H9 (cell line): ENCODE results near the gene LHPP. TPM values are rescaled to one million over a fixed set of nuclear protein-coding genes. Genes with fewer than 3 reads are reported as not detected.

Experiments used
- DNase-seq: peaks from one replicate; pipeline ENCODE4 v3.0.0-alpha.2; 2017
- H2AFZ ChIP-seq: one replicate; pipeline ENCODE4 v1.6.1; 2013; ENCODE audit warnings: mild to moderate bottlenecking, low read length, control low read depth, moderate library complexity
- H2AK5ac ChIP-seq: 2 replicates; pipeline ENCODE4 v1.6.1; 2013; ENCODE audit warnings: low read length, control low read depth, mixed read lengths; ENCODE audit not compliant: insufficient read length
- H2BK120ac ChIP-seq: one replicate; pipeline ENCODE4 v1.6.1; 2013; ENCODE audit warnings: low read depth, mild to moderate bottlenecking, low read length, control low read depth, inconsistent platforms; ENCODE audit not compliant: poor library complexity, severe bottlenecking
- H2BK12ac ChIP-seq: 2 replicates; pipeline ENCODE4 v1.6.1; 2013; ENCODE audit warnings: low read length, control low read depth, mixed read lengths, low read depth; ENCODE audit not compliant: insufficient read length
- H2BK15ac ChIP-seq: 2 replicates; pipeline ENCODE4 v1.6.1; 2013; ENCODE audit warnings: low read depth, low read length, control low read depth
- H2BK20ac ChIP-seq: one replicate; pipeline ENCODE4 v1.6.1; 2013; ENCODE audit warnings: low read depth, mild to moderate bottlenecking, low read length, control low read depth, inconsistent platforms; ENCODE audit not compliant: poor library complexity, severe bottlenecking
- H2BK5ac ChIP-seq: 2 replicates; pipeline ENCODE4 v1.6.1; 2013; ENCODE audit warnings: low read length, control low read depth, mixed read lengths; ENCODE audit not compliant: insufficient read length
- H3K14ac ChIP-seq: 2 replicates; pipeline ENCODE4 v1.6.1; 2013; ENCODE audit warnings: low read length, control low read depth; ENCODE audit not compliant: insufficient read depth
- H3K18ac ChIP-seq: 2 replicates; pipeline ENCODE4 v1.6.1; 2013; ENCODE audit warnings: low read depth, mild to moderate bottlenecking, mixed read lengths, low read length, control low read depth; ENCODE audit not compliant: insufficient read length
- H3K23ac ChIP-seq: 2 replicates; pipeline ENCODE4 v1.6.1; 2013; ENCODE audit warnings: low read length, control low read depth, mixed read lengths, low read depth; ENCODE audit not compliant: insufficient read length
- H3K23me2 ChIP-seq: 2 replicates; pipeline ENCODE4 v1.6.1; 2013; ENCODE audit warnings: low read depth, mild to moderate bottlenecking, mixed read lengths, low read length, control low read depth; ENCODE audit not compliant: insufficient read length, poor library complexity, severe bottlenecking
- H3K27ac ChIP-seq: 2 replicates; pipeline ENCODE4 v1.5.1; 2013; ENCODE audit warnings: low read length, control low read depth, mixed read lengths, low read depth; ENCODE audit not compliant: insufficient read length
- H3K27me3 ChIP-seq: 2 replicates; pipeline ENCODE4 v1.6.1; 2013; ENCODE audit warnings: low read length, control low read depth, inconsistent platforms; ENCODE audit not compliant: insufficient read depth
- H3K4ac ChIP-seq: 2 replicates; pipeline ENCODE4 v1.6.1; 2013; ENCODE audit warnings: low read depth, mild to moderate bottlenecking, control low read depth, inconsistent platforms, low read length, moderate library complexity
- H3K4me1 ChIP-seq: 2 replicates; pipeline ENCODE4 v1.6.1; 2013; ENCODE audit warnings: low read length, control low read depth, inconsistent platforms; ENCODE audit not compliant: insufficient read depth
- H3K4me2 ChIP-seq: 2 replicates; pipeline ENCODE4 v1.6.1; 2013; ENCODE audit warnings: low read length, control low read depth, mixed read lengths; ENCODE audit not compliant: insufficient read length, insufficient read depth
- H3K56ac ChIP-seq: 2 replicates; pipeline ENCODE4 v1.6.1; 2013; ENCODE audit warnings: low read depth, mild to moderate bottlenecking, mixed read lengths, low read length, control low read depth; ENCODE audit not compliant: insufficient read length
- H3K79me1 ChIP-seq: 2 replicates; pipeline ENCODE4 v1.6.1; 2013; ENCODE audit warnings: low read depth, mild to moderate bottlenecking, moderate library complexity, low read length, control low read depth, inconsistent platforms; ENCODE audit not compliant: insufficient read depth, poor library complexity, severe bottlenecking
- H3K79me2 ChIP-seq: 2 replicates; pipeline ENCODE4 v1.6.1; 2013; ENCODE audit warnings: low read length, control low read depth, inconsistent platforms; ENCODE audit not compliant: insufficient read depth
- H3K9ac ChIP-seq: 2 replicates; pipeline ENCODE4 v1.6.1; 2013; ENCODE audit warnings: low read length, control low read depth, mixed read lengths; ENCODE audit not compliant: insufficient read length; ENCODE audit errors: extremely low read depth
- H3K9me3 ChIP-seq: one replicate; pipeline ENCODE4 v1.6.1; 2013; ENCODE audit warnings: low read depth, low read length, inconsistent platforms; ENCODE audit not compliant: control insufficient read depth
- H3T11ph ChIP-seq: one replicate; pipeline ENCODE4 v1.6.1; 2013; ENCODE audit warnings: mild to moderate bottlenecking, low read length, control low read depth, inconsistent platforms
- H4K20me1 ChIP-seq: one replicate; pipeline ENCODE4 v1.6.1; 2013; ENCODE audit not compliant: control insufficient read depth, insufficient read length, insufficient read depth
- H4K5ac ChIP-seq: 2 replicates; pipeline ENCODE4 v1.6.1; 2013; ENCODE audit warnings: low read depth, mild to moderate bottlenecking, mixed read lengths, low read length, control low read depth; ENCODE audit not compliant: insufficient read length
- H4K8ac ChIP-seq: replicated peaks from 2 replicates; pipeline ENCODE4 v1.6.1; 2013; ENCODE audit warnings: low read length, control low read depth, mixed read lengths, low read depth; ENCODE audit not compliant: insufficient read length
- H4K91ac ChIP-seq: 2 replicates; pipeline ENCODE4 v1.6.1; 2013; ENCODE audit warnings: low read depth, mild to moderate bottlenecking, moderate library complexity, mixed read lengths, low read length, control low read depth; ENCODE audit not compliant: insufficient read length
- H3K27ac Mint-ChIP-seq, 3 experiments: 2 replicates in 2 of 3; 3 replicates in 1 of 3; pipeline ENCODE4 v1.8.0; 2020 to 2021; ENCODE audit warnings: mixed read lengths in 3 of 3, mild to moderate bottlenecking in 1 of 3, moderate library complexity in 1 of 3
- H3K27me3 Mint-ChIP-seq: 2 replicates; pipeline ENCODE4 v1.8.0; 2021; ENCODE audit warnings: low read depth, mild to moderate bottlenecking, moderate library complexity, mixed read lengths
- H3K36me3 Mint-ChIP-seq, 3 experiments: 2 replicates in 2 of 3; 3 replicates in 1 of 3; pipeline ENCODE4 v1.8.0; 2020 to 2021; ENCODE audit warnings: low read depth in 3 of 3, mixed read lengths in 3 of 3; ENCODE audit not compliant: insufficient read depth in 1 of 3
- H3K4me1 Mint-ChIP-seq, 2 experiments: 2 replicates each; pipeline ENCODE4 v1.8.0; 2020; ENCODE audit warnings: mixed read lengths in 2 of 2
- H3K4me3 Mint-ChIP-seq, 2 experiments: 2 replicates in 1 of 2; 3 replicates in 1 of 2; pipeline ENCODE4 v1.8.0; 2020 to 2021; ENCODE audit warnings: mild to moderate bottlenecking in 2 of 2, mixed read lengths in 2 of 2, moderate library complexity in 1 of 2
- H3K9me3 Mint-ChIP-seq, 2 experiments: 2 replicates in 1 of 2; 3 replicates in 1 of 2; pipeline ENCODE4 v1.8.0; 2020; ENCODE audit warnings: mild to moderate bottlenecking in 2 of 2, mixed read lengths in 2 of 2, moderate library complexity in 1 of 2
- WGBS: extraction: QIAGEN DNeasy Blood & Tissue Kit; methylation state at CpG from one replicate; pipeline ENCODE4 v1.1.7; 2013; ENCODE audit warnings: missing lambda C conversion rate, low lambda C conversion rate, mixed read lengths; ENCODE audit not compliant: insufficient read length; ENCODE audit errors: extremely low coverage; 5-methylcytosine and 5-hydroxymethylcytosine counted together
- total RNA-seq: library from RNA; stranded (reverse); gene quantifications from 2 replicates; pipeline ENCODE4 v1.2.1, GENCODE V29; 2021
- TF ChIP-seq, protein P1 (sequence below): fragments of 200-600 bp; sonication (generic); conservative IDR thresholded peaks from 3 replicates; pipeline ENCODE4 v1.8.0; 2021; ENCODE audit warnings: antibody characterized with exemption, mild to moderate bottlenecking

LHPP gene
- total RNA-seq, 1 experiment from 2014 or later, result 29.6 TPM

DNA sequence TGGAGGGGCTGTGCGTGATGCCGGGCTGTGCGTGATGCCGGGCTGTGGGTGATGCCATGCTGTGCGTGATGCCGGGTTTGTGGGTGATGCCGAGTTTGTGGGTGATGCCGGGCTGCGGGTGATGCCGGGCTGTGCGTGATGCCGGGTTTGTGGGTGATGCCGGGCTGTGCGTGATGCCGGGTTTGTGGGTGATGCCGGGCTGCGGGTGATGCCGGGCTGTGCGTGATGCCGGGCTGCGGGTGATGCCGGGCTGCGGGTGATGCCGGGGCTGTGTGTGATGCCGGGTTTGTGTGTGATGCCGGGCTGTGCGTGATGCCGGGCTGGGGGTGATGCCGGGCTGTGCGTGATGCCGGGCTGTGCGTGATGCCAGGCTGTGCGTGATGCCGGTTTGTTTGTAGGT, 153.6 kb downstream of the LHPP start:
- Histone ChIP-seq H3K23me2 (no peaks in the 10 kb centered on the region), H4K5ac (no peak overlapping the region), H3K18ac (no peak overlapping the region), H2AFZ (no peak overlapping the region), H2BK120ac (no peak overlapping the region), H3K27ac (no peak overlapping the region), H3K79me2 (no peaks in the 10 kb centered on the region), H3K79me1 (no peaks in the 10 kb centered on the region), H2BK20ac (no peak overlapping the region), H4K91ac (no peak overlapping the region), H4K20me1 (no peaks in the 10 kb centered on the region), H3K56ac (no peak overlapping the region), H2AK5ac (no peak overlapping the region), H3K27me3 (no peaks in the 10 kb centered on the region), H3K23ac (no peak overlapping the region), H3T11ph (no peak overlapping the region), H2BK12ac (no peak overlapping the region), H4K8ac (no peak overlapping the region), H2BK15ac (no peak overlapping the region), H3K9ac (no peak overlapping the region), H3K14ac (no peak overlapping the region), H3K9me3 (no peaks in the 10 kb centered on the region), H3K4ac (no peak overlapping the region), H2BK5ac (no peak overlapping the region), H3K4me1 (peaks cover 2% of the 10 kb centered on the region; the same call in 1 of the 2 replicates), H3K4me2 (no peak overlapping the region)
- no peak for DNase-seq
- 0 out of 7 replicates have a peak, but pooled peaks cover 0 to 2% (median 0%) of the 10 kb centered on the region in 3 experiments for H3K36me3 Mint-ChIP-seq
- no peaks in the 10 kb centered on the region for H3K9me3 Mint-ChIP-seq
- no peak overlapping the region for H3K4me3 Mint-ChIP-seq
- no peaks in the 10 kb centered on the region for H3K27me3 Mint-ChIP-seq
- TF ChIP-seq, protein P1, sequence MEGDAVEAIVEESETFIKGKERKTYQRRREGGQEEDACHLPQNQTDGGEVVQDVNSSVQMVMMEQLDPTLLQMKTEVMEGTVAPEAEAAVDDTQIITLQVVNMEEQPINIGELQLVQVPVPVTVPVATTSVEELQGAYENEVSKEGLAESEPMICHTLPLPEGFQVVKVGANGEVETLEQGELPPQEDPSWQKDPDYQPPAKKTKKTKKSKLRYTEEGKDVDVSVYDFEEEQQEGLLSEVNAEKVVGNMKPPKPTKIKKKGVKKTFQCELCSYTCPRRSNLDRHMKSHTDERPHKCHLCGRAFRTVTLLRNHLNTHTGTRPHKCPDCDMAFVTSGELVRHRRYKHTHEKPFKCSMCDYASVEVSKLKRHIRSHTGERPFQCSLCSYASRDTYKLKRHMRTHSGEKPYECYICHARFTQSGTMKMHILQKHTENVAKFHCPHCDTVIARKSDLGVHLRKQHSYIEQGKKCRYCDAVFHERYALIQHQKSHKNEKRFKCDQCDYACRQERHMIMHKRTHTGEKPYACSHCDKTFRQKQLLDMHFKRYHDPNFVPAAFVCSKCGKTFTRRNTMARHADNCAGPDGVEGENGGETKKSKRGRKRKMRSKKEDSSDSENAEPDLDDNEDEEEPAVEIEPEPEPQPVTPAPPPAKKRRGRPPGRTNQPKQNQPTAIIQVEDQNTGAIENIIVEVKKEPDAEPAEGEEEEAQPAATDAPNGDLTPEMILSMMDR, result no peak
- no CpG with 5 or more reads among the region's 34 CpGs for WGBS
- no peak overlapping the region; a peak in 1 of 7 replicates for H3K27ac Mint-ChIP-seq
- peaks cover 7 to 18% of the 10 kb centered on the region in 2 experiments for H3K4me1 Mint-ChIP-seq
